ENCODE results near the gene TSEN54.

The TSEN54 gene

GRCh38 chr17:75552425-75553294 lies 36.3 kb downstream of the TSEN54 start:
- no peak for TF ChIP-seq CTCF (IDR thresholded peaks at IDR 0.05; ENCODE audit: insufficient read depth, low read depth, low read length, missing control alignments)
- no peak overlapping the region for H3K4me3 ChIP-seq (ENCODE audit: low read depth, low read length)
- DNase-seq (ENCODE audit: low read depth), result no peak

GRCh38 chr17:75553295-75554110 lies 37.2 kb downstream of the TSEN54 start:
- no peak for TF ChIP-seq CTCF (IDR thresholded peaks at IDR 0.05; ENCODE audit: insufficient read depth, low read depth, low read length, missing control alignments)
- no peak overlapping the region for H3K4me3 ChIP-seq (ENCODE audit: low read depth, low read length)
- DNase-seq (ENCODE audit: low read depth), result no peak

DNA sequence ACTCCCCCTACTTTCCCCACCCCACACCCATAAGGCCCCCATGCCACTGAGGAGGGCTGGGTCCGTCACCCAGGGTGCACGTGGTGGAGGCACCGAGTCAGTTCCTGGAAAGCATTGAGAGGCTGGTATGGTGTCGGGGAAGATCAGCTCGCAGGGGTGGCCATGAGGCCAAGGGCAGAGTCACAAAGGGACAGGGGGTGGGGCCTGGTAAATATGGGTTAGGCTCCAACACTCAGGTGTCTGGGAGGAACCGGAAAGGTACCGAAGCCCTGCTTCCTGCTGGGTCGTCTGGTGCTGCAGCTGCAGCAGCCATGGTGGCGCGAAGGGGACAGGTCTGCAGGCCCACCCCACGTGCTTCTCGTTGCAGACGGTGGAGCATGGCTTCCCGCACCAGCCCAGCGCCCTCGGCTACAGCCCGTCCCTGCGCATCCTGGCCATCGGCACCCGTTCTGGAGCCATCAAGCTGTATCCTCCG lies 39.4 kb downstream of the TSEN54 start:
- no peak for DNase-seq (ENCODE audit: low read depth)
- H3K4me3 ChIP-seq (ENCODE audit: low read depth, low read length), result no peak overlapping the region
- TF ChIP-seq CTCF (IDR thresholded peaks at IDR 0.05; ENCODE audit: insufficient read depth, low read depth, low read length, missing control alignments), result no peak

DNA sequence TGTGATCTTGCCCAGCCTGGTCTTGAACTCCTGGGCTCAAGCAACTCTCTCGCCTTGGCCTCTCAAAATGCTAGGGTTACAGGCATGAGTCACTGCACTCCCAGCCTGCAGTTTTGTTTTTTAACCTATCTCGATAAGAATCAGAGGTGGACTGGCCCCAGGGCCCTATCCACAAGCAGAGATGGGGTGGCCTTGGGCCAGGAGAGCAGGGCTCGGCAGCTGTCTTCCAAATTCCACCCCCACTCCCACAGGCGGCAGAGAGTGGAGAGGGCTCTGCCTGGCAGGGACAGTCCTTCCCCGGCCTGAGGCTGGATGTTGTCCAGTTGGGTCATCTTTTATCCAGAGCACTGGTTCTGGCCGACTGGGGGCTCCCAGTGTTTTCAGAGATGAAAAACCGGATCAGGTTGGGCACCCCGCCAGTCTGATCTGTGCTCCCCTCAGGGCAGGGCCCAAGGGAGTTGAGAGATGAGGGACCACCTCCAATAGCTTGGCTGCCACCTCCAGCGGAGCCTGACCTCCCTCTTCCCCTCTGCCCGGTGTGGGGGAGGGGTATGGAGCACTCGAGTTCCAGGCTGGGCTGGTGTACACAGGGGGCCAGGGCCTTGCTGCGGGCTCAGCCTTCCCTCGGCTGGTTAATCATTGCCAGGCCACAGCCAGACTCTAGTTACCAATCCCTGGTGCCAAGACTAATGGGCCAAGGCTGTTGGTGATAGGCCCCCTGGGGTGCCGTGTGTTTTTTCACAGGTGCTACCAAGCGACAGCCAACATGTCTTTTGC lies 40.9 kb downstream of the TSEN54 start:
- no peak for DNase-seq (ENCODE audit: low read depth)
- TF ChIP-seq CTCF (IDR thresholded peaks at IDR 0.05; ENCODE audit: insufficient read depth, low read depth, low read length, missing control alignments), result no peak
- H3K4me3 ChIP-seq (ENCODE audit: low read depth, low read length), result no peak overlapping the region

DNA sequence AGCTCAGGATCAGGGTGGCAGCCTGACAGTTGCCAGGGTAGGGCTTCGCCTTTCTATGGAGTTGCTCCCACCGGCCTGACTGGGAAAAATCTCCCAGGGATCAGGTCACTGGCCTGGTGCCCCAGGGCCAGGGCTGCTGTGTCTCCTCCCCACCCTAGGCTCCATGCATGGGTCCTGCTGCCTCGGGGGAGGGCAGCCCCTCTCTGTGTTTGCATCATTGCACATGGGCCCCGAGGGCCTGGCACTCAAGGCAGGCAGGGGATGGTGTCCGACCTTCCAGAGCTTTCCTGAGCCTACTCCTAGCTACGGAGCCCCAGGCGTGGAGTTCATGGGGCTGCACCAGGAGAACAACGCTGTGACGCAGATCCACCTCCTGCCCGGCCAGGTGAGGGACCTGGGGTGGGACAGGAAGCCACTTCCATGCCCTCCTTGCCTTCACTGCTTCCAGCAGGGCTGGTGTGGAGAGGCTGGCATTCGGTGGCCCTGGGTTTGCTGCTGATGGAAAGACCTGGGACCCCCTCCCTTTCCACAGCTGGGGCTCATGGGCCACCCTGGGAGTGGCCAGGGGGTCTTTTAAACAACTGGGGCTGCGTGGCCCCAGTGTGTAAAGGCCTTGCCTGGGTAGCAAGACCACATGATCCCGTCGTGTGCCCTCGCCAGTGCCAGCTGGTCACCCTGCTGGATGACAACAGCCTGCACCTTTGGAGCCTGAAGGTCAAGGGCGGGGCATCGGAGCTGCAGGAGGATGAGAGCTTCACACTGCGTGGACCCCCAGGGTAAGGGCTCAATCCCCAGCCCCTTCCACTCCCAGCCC lies 41.7 kb downstream of the TSEN54 start:
- TF ChIP-seq CTCF (IDR thresholded peaks at IDR 0.05; ENCODE audit: insufficient read depth, low read depth, low read length, missing control alignments), result no peak
- DNase-seq (ENCODE audit: low read depth), result no peak
- no peak overlapping the region for H3K4me3 ChIP-seq (ENCODE audit: low read depth, low read length)
